Cardiac fibroblast (primary cell): ENCODE data around the gene FAM204A.

Experiments
- DNase-seq, 2 donors: peaks; one replicate each; pipeline versions ENCODE4 v3.0.0 to v3.0.0-alpha.2; 2010; ENCODE audit warnings: low read depth in 2 of 2
- H3K4me3 ChIP-seq, 2 donors: replicated peaks in 1 of 2; 1 replicate in 1 of 2; 2 replicates in 1 of 2; pipeline ENCODE4 v1.5.1; 2011; ENCODE audit warnings: low read depth in 2 of 2, low read length in 2 of 2, mild to moderate bottlenecking in 2 of 2, moderate library complexity in 1 of 2
- TF ChIP-seq, protein P1 (sequence below): IDR thresholded peaks from one replicate; pipeline ENCODE4 v1.5.1; 2011; ENCODE audit warnings: low read depth, mild to moderate bottlenecking, low read length, inconsistent platforms

The FAM204A gene

DNA sequence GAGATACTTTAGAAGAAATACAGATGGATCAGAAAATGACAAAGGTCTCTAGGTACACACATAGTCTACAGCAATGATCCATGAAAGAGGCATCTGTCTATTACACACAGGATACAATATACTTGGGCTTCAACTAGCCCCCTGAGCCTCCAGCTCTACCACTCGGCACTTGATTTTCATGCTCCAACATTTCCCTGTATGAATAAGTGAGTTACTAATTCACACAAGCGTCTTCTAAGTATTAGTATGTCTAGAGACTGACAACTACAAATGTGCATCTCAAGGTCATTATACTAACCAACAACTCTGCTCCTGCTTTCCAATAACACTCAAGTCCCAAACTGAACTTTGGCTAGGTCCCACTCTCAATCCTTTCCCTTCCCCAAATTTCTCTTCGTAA lies 8.3 kb downstream of the FAM204A start:
- no peak for DNase-seq
- TF ChIP-seq, protein P1, sequence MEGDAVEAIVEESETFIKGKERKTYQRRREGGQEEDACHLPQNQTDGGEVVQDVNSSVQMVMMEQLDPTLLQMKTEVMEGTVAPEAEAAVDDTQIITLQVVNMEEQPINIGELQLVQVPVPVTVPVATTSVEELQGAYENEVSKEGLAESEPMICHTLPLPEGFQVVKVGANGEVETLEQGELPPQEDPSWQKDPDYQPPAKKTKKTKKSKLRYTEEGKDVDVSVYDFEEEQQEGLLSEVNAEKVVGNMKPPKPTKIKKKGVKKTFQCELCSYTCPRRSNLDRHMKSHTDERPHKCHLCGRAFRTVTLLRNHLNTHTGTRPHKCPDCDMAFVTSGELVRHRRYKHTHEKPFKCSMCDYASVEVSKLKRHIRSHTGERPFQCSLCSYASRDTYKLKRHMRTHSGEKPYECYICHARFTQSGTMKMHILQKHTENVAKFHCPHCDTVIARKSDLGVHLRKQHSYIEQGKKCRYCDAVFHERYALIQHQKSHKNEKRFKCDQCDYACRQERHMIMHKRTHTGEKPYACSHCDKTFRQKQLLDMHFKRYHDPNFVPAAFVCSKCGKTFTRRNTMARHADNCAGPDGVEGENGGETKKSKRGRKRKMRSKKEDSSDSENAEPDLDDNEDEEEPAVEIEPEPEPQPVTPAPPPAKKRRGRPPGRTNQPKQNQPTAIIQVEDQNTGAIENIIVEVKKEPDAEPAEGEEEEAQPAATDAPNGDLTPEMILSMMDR = no peak
- no peak overlapping the region for H3K4me3 ChIP-seq

DNA sequence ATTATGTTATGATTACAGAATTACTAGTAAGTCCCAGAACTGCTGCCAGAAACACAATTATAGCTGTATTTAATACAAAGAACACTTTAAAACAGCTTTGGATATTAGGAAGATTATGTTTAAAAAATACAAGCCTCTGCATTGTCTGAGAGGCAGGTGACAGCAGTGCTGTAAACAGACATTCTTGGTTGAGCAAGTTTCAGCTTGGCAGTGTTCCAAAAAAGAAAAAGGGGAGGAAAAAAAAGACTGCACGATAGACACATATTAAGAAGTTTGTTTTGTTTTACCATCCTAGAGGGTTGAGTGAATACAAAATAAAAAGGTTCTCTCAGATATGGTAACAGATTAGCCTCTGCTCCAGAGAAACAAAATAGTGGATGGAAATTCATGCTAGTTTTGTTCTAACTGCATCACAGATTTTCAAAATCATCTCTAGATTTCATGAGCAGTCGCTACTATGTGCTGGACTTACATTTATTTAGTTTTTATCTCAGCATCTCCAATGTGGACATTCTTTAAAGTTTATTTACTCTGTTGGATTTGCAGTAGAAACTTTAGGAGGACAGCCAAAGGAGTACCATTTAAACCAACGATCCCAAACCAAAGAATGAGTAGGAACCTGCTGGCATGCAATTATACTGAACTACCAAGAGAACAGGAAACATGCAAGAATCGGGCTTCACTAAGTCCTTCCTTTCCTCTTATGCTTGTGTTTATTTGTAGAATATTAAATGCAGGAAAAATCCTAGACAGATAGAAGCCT lies 9.0 kb downstream of the FAM204A start:
- peak; percentile 43 to 46 for DNase-seq
- TF ChIP-seq, protein P1 = no peak
- H3K4me3 ChIP-seq = no peak overlapping the region

DNA sequence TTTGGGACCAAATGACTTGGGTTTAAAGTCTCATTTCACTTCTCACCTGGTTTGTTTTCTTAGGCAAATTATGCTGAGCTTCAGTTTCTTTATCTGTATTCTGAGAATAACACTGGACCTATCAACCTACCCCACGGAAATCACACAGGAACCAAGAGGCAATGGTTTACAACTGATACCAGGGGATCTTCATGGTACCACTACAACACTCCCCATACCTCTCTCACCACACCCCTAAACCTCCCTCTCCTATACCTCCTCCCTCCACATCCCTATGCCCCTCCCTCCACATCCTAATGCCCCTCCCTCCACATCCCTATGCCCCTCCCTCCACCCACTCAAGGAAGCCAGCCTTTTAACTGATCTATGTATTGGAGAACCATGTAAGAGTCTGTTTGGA lies 9.9 kb downstream of the FAM204A start:
- no peak for DNase-seq
- TF ChIP-seq, protein P1 = no peak
- no peak overlapping the region for H3K4me3 ChIP-seq

DNA sequence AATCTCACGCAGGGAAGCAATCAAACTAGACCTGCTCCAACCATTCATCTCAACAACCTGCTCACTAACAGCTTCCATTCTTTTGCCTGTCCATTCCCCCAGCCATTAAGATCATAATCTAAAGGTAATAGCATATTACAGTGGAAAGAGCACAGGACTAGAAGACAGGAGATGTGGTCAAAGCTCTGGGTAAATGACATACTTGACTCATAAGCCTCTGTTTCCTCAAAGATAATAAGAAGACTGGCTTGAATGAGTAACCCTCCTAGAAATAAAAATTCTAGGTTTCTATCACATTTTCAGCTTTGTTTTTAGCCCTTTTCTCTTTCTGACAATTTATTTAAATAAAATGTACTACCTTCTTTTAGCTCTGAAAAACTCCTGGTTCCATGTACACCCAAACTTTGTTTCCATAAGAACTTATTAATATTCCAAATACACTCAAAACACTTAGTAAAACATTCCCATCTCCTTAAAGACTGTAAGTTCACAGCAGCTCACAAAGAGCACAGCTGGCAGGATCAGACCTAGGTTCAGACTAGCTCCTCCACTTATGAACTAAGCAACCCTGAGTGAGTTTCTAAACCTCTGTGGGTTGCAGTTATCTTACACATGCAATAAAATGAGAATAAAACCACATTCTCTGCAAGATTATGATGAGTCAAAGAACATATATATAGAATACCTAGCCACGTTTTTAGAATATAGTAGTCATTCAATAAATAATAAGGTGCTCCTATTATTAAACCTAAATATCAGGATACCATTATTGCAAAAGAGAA lies 11.6 kb downstream of the FAM204A start:
- TF ChIP-seq, protein P1 = no peak
- no peak overlapping the region for H3K4me3 ChIP-seq
- no peak for DNase-seq

DNA sequence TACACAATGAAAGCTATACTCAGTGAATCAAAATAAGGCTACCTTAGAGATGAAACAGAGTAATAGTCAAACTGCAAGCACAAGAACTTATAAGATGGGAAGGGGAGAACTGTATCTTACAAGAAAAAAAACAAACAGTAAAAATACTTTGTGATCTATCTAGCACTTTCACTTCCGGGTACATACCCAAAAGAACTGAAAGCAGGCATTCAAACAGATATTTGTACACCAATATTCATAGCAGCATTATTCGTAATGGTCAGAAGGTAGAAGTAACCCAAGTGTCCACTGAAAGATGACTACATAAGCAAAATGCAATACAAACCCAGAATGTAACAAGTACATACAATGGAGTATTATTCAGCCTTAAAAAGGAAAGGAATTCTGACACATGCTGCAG lies 18.0 kb downstream of the FAM204A start:
- TF ChIP-seq, protein P1 = no peak
- H3K4me3 ChIP-seq = no peak overlapping the region
- no peak for DNase-seq

DNA sequence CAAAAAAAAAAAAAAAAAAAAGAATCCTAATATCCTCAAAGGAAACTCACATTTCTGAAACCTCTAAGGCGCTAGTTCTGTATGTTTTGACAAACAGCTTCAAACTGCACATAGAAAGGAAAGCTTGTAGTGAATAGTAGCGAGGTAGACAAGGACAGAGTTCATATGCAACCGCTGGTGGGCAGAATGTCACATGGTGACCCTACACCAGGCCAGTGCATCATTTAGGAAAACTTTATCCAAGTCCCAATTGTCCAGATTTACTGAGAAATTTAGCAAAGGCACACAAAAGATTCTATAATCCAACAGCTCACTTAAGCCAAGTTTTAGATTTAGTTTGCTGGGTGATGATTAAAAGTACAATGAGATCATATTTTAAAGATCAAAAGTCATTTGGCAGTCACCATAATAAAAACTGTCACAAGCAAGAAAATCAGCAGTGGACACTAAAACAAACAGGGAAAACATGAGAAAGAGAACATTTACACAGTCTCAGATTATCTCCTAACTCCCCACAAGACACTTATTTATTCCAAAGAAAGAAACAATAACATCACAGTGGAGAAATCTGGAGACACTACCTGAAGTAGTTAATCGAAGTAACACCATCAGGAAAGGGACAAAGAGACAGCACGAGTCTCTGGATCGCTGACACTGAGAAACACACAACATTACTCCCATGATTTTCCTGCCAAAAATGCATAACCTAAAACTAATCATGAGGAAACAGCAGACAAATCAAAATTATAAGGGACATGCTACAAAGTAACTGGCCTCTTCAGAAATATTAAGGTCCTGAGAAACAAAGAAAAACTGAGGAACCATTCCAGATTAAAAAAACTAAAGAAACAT lies 20.2 kb downstream of the FAM204A start:
- DNase-seq = no peak
- H3K4me3 ChIP-seq = no peak overlapping the region
- TF ChIP-seq, protein P1 = no peak
